Fibroblast of peridontal ligament (primary cell): ENCODE results near the gene FAM193A.

Experiments
- DNase-seq: peaks from one replicate; pipeline ENCODE4 v3.0.0-alpha.2; 2010; ENCODE audit errors: extremely low read depth

Gene FAM193A

DNA sequence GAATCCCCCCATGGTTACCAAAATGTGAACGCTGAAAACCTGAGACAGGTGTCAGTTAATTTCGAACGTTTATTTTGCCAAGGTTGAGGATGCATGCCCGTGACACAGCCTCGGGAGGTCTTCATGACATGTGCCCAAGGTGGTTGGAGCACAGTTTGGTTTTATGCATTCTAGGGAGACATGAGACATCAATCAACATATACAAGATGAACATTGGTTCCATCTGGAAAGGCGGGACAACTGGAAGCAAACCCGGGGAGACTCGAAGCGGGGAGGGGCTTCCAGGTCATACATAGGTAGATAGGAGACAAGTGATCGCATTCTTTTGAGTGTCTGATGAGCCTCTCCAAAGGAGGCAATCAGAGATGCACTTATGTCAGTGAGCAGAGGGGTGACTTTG is 245.5 kb downstream of the FAM193A start:
- no peak for DNase-seq
